Mucosa of descending colon (tissue), 3 donors: ENCODE data around the gene CLHC1. TPM values are rescaled to one million over a fixed set of nuclear protein-coding genes. Genes with fewer than 3 reads are reported as not detected.
"Not testable (repeated sequence)": the region's sequence is repeated elsewhere in the genome, so short reads cannot be mapped to it uniquely, and the experiment has no call there.

Source experiments
- ATAC-seq: fragments of 200-7000 bp; cut with Tn5 transposase; one replicate; pipeline ENCODE4 v1.9.1; 2020; ENCODE audit warnings: mild to moderate bottlenecking, moderate library complexity
- DNase-seq, 3 donors: peaks; one replicate each; pipeline ENCODE4 v3.0.0-alpha.2; 2020
- H3K36me3 ChIP-seq: fragments of 200-600 bp; one replicate; pipeline ENCODE4 v1.8.0; 2021; ENCODE audit warnings: low read depth, mild to moderate bottlenecking
- H3K4me1 ChIP-seq: fragments of 200-600 bp; one replicate; pipeline ENCODE4 v1.8.0; 2021; ENCODE audit warnings: low read depth, mild to moderate bottlenecking
- H3K4me3 ChIP-seq: fragments of 200-600 bp; one replicate; pipeline ENCODE4 v1.8.0; 2021; ENCODE audit warnings: mild to moderate bottlenecking
- H3K9me3 ChIP-seq: fragments of 200-600 bp; one replicate; pipeline ENCODE4 v1.8.0; 2021; ENCODE audit warnings: mild to moderate bottlenecking
- CTCF ChIP-seq: fragments of 200-600 bp; IDR thresholded peaks from one replicate; pipeline ENCODE4 v1.8.0; 2022; ENCODE audit warnings: antibody characterized with exemption, mild to moderate bottlenecking
- intact Hi-C, 2 donors: fragments of 100-400 bp; cut with DNase I in 1 of 2; cut with micrococcal nuclease in 1 of 2; formaldehyde crosslinking; loops; one replicate each; pipeline versions ENCODE4 v1.11.0 to v1.11.1; 2022; cut with DNase I, micrococcal nuclease
- long read RNA-seq, 2 donors: library from polyadenylated mRNA; unstranded; transcript quantifications; one replicate each; pipeline ENCODE4 v2.0.0, GENCODE V29; 2019 to 2021
- total RNA-seq, 3 donors: library from RNA; stranded (reverse); fragmentation: NEBNext Ultra II Directional in 2 of 3; extraction: Animal tissue kit (Norgen Biotek cat#: 25700) in 2 of 3; gene quantifications; one replicate each; pipeline versions ENCODE4 v1.2.1 to v1.2.4, GENCODE V29; 2021 to 2023
- donor health status: DM: no; HTN: no; CAD: no; lungs with moderate emphysema.
- donor health status: DM: no; HTN: no; CAD: no.
- donor health status: DM: no; HTN: yes; CAD: no.

CLHC1 gene
- 10 to 100 TPM in 2 of 3 donors, 1 to 10 TPM in 1; 9.2 to 15.5 (median 13.2) TPM for total RNA-seq
- long read RNA-seq, donor 1, result 0 reads
- long read RNA-seq, donor 2, partial matches to known transcripts, result 1 of 4 reads
- long read RNA-seq, donor 2, other reads (novel, unspliced or antisense), result 3 of 4 reads

- ATAC-seq (peak; percentile 94), DNase-seq (peak; percentile 94 to 97 (median 96))
- no peaks in the 10 kb centered on the region for H3K9me3 ChIP-seq
- H3K4me1 ChIP-seq, result peaks cover 14% of the 10 kb centered on the region
- intact Hi-C loops, result no loop called here
- H3K36me3 ChIP-seq, result peaks cover 3% of the 10 kb centered on the region
- no peak for TF ChIP-seq CTCF
- peak within 1 kb of the TSS; percentile 99 for H3K4me3 ChIP-seq
These were observed at the start of gene CLHC1, which contains the start of gene RPS27A for GRCh38 chr2:55232084-55232862. Gene CLHC1, minus strand, starts transcription at chr2:55232293. Its CDS starts 9,882 bp downstream, at chr2:55222411. Gene RPS27A, plus strand, starts transcription at chr2:55232688. Its CDS starts 137 bp downstream, at chr2:55232825.

GRCh38 chr2:55280851-55281546 lies 48.9 kb upstream of the CLHC1 start:
- H3K36me3 ChIP-seq, DNase-seq, H3K4me3 ChIP-seq, ATAC-seq, H3K9me3 ChIP-seq, intact Hi-C loops: not testable (repeated sequence)
- H3K4me1 ChIP-seq, result peaks cover 11% of the 10 kb centered on the region

- H3K9me3 ChIP-seq, intact Hi-C loops, H3K36me3 ChIP-seq, H3K4me3 ChIP-seq, DNase-seq, ATAC-seq: not testable (repeated sequence)
- H3K4me1 ChIP-seq, result peaks cover 11% of the 10 kb centered on the region
These were observed 47.8 kb upstream of the CLHC1 start for GRCh38 chr2:55279859-55280424.

- DNase-seq, H3K4me3 ChIP-seq, H3K9me3 ChIP-seq, intact Hi-C loops, H3K36me3 ChIP-seq, ATAC-seq: not testable (repeated sequence)
- peaks cover 11% of the 10 kb centered on the region for H3K4me1 ChIP-seq
These were observed 47.2 kb upstream of the CLHC1 start for GRCh38 chr2:55279214-55279835.

GRCh38 chr2:55277310-55277709 lies 45.2 kb upstream of the CLHC1 start:
- peaks cover 3% of the 10 kb centered on the region for H3K4me1 ChIP-seq
- H3K36me3 ChIP-seq, result no peaks in the 10 kb centered on the region
- ATAC-seq (peak; percentile 83), DNase-seq (peak in 2 of 3 donors; percentile 43 to 72)
- H3K4me3 ChIP-seq, result no peak overlapping the region
- intact Hi-C loops, result no loop called here
- TF ChIP-seq CTCF, result no peak
- no peaks in the 10 kb centered on the region for H3K9me3 ChIP-seq

- DNase-seq, H3K4me3 ChIP-seq, ATAC-seq, H3K9me3 ChIP-seq, H3K36me3 ChIP-seq, intact Hi-C loops: not testable (repeated sequence)
- peaks cover 12% of the 10 kb centered on the region for H3K4me1 ChIP-seq
These were observed 42.3 kb upstream of the CLHC1 start for GRCh38 chr2:55274346-55274745.

GRCh38 chr2:55269645-55269990 lies 37.5 kb upstream of the CLHC1 start:
- ATAC-seq, result peak; percentile 29
- intact Hi-C loops, result loop anchor here in 1 of 2 donors (10.0 kb wide), 1 partner anchor 165 kb away; no protein-coding TSS in a partner anchor
- no peaks in the 10 kb centered on the region for H3K9me3 ChIP-seq
- no peak for TF ChIP-seq CTCF
- DNase-seq, result peak in 1 of 3 donors; percentile 46
- H3K4me3 ChIP-seq, result peak overlapping the region; percentile 47
- peaks cover 3% of the 10 kb centered on the region for H3K36me3 ChIP-seq
- H3K4me1 ChIP-seq, result peaks cover 8% of the 10 kb centered on the region
